Caco-2 (cell line): ENCODE results near the gene IGSF6. TPM values are rescaled to one million over a fixed set of nuclear protein-coding genes. Genes with fewer than 3 reads are reported as not detected.

Experiments used
- BruUV-seq: library from RNA; stranded (reverse); fragments of 400-500 nt; replicated peaks from 2 replicates; lab custom pipeline; 2021; lab: Mats Ljungman, UMichigan
- CTCF ChIA-PET: fragments of 300-600 bp; sonication (Branson Sonifier 250); formaldehyde crosslinking; loops from one replicate; lab custom pipeline; 2022; ENCODE audit warnings: antibody characterized with exemption; lab: Charles Lee
- POLR2A ChIA-PET: fragments of 300-600 bp; sonication (Branson Sonifier 250); formaldehyde crosslinking; loops from one replicate; lab custom pipeline; 2022; ENCODE audit warnings: antibody characterized with exemption; lab: Charles Lee
- DNase-seq, 2 experiments: peaks; one replicate each; pipeline versions ENCODE4 v3.0.0 to v3.0.0-alpha.2; 2020 to 2022
- H3K27me3 ChIP-seq: replicated peaks from 2 replicates; pipeline ENCODE4 v1.6.0; 2011; ENCODE audit warnings: low read length; ENCODE audit not compliant: control insufficient read depth, insufficient read depth
- H3K36me3 ChIP-seq: 2 replicates; pipeline ENCODE4 v1.5.1; 2011; ENCODE audit warnings: low read length; ENCODE audit not compliant: control insufficient read depth, insufficient read depth
- H3K4me1 ChIP-seq: fragments of 250-450 bp; sonication (Bioruptor Pico); 2 replicates; pipeline ENCODE4 v1.5.1; 2020; ENCODE audit warnings: mild to moderate bottlenecking
- H3K4me3 ChIP-seq: 2 replicates; pipeline ENCODE4 v1.5.1; 2011; ENCODE audit warnings: low read depth, mild to moderate bottlenecking, control low read depth, low read length
- H3K9me3 ChIP-seq: fragments of 250-450 bp; sonication (Bioruptor Pico); 2 replicates; pipeline ENCODE4 v1.5.1; 2020; ENCODE audit warnings: mild to moderate bottlenecking, moderate library complexity
- H3K27ac Mint-ChIP-seq: one replicate; pipeline ENCODE4 v1.8.0; 2022; ENCODE audit warnings: mixed read lengths; ENCODE audit not compliant: unreplicated experiment
- H3K27me3 Mint-ChIP-seq: one replicate; pipeline ENCODE4 v1.8.0; 2022; ENCODE audit warnings: mixed read lengths; ENCODE audit not compliant: insufficient read depth, unreplicated experiment
- H3K36me3 Mint-ChIP-seq: one replicate; pipeline ENCODE4 v1.8.0; 2022; ENCODE audit warnings: mild to moderate bottlenecking, mixed read lengths; ENCODE audit not compliant: insufficient read depth, unreplicated experiment
- H3K4me1 Mint-ChIP-seq: one replicate; pipeline ENCODE4 v1.8.0; 2022; ENCODE audit warnings: low read depth, mixed read lengths; ENCODE audit not compliant: unreplicated experiment
- H3K4me3 Mint-ChIP-seq: one replicate; pipeline ENCODE4 v1.8.0; 2022; ENCODE audit warnings: mild to moderate bottlenecking, moderate library complexity, mixed read lengths; ENCODE audit not compliant: unreplicated experiment
- H3K9me3 Mint-ChIP-seq: one replicate; pipeline ENCODE4 v1.8.0; 2022; ENCODE audit warnings: mixed read lengths; ENCODE audit not compliant: unreplicated experiment
- CTCF ChIP-seq, 2 experiments: fragments of 200-600 bp in 1 of 2; IDR thresholded peaks; 1 replicate in 1 of 2; 2 replicates in 1 of 2; pipeline versions ENCODE4 v1.5.1 to v1.8.0; 2011 to 2022; ENCODE audit warnings: antibody characterized with exemption in 1 of 2, control low read depth in 1 of 2, inconsistent platforms in 1 of 2, low read depth in 1 of 2, low read length in 1 of 2, mild to moderate bottlenecking in 1 of 2, moderate library complexity in 1 of 2; ENCODE audit not compliant: insufficient read depth in 1 of 2, severe bottlenecking in 1 of 2, unreplicated experiment in 1 of 2
- intact Hi-C: fragments of 100-400 bp; cut with micrococcal nuclease; formaldehyde crosslinking; loops from one replicate; pipeline ENCODE4 v1.10.0; 2022; ENCODE audit not compliant: unreplicated experiment
- total RNA-seq: library from RNA; stranded (reverse); gene quantifications from 2 replicates; pipeline ENCODE4 v1.2.3, GENCODE V29; 2022

The IGSF6 gene
- total RNA-seq, 1 experiment from 2014 or later = not detected

GRCh38 chr16:21656795-21657768, 4.7 kb upstream of the IGSF6 start:
- peak; percentile 50 to 69 for TF ChIP-seq CTCF (IDR thresholded peaks at IDR 0.05; ENCODE audit: insufficient read depth in 1 of 2, low read depth in 1 of 2, low read length in 1 of 2, severe bottlenecking in 1 of 2, unreplicated experiment in 1 of 2)
- no peaks in the 10 kb centered on the region for H3K9me3 Mint-ChIP-seq
- Histone ChIP-seq H3K36me3 (no peaks in the 10 kb centered on the region), H3K27me3 (no peaks in the 10 kb centered on the region), H3K4me3 (no peak overlapping the region), H3K9me3 (no peaks in the 10 kb centered on the region), H3K4me1 (no peaks in the 10 kb centered on the region)
- ChIA-PET CTCF (interaction anchor here (0.6 to 1.3 kb wide), 7 partner anchors 9 to 145 kb away, joined by 3 to 7 read pairs (median 3); no protein-coding TSS in a partner anchor), POLR2A (no interaction called here)
- no peaks in the 10 kb centered on the region for H3K4me1 Mint-ChIP-seq
- DNase-seq = peak in 1 of 2 experiments; percentile 38
- H3K27me3 Mint-ChIP-seq = no peaks in the 10 kb centered on the region
- BruUV-seq = no TSS peak
- no peaks in the 10 kb centered on the region for H3K36me3 Mint-ChIP-seq
- no peak overlapping the region for H3K27ac Mint-ChIP-seq
- intact Hi-C loops = loop anchor here (1.0 kb wide), 1 partner anchor 51 kb away; no protein-coding TSS in a partner anchor
- H3K4me3 Mint-ChIP-seq = no peak overlapping the region

DNA sequence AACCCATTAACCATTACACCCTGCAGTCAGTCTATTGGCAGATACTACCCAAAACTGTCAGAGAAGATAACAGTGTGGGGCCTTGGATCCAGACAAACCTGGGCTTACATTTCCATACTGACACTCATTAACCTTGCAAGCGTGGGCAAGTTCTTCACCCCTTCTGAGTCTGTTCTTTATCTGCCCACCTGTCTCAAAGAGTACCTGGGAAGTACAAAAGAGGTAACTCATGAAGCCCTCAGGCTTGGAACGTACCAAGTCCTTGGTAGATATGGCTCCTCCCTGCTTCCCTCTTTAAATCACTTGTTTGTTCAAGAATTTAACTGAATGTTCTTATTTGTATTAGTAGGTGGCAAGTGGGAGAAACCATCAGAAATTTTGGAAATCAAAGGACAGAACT, 2.5 kb upstream of the IGSF6 start:
- no peaks in the 10 kb centered on the region for H3K27me3 ChIP-seq
- no peak for DNase-seq
- H3K9me3 ChIP-seq = no peaks in the 10 kb centered on the region
- H3K36me3 ChIP-seq = no peaks in the 10 kb centered on the region
- BruUV-seq = no TSS peak
- Mint-ChIP-seq H3K4me1 (no peaks in the 10 kb centered on the region), H3K36me3 (no peaks in the 10 kb centered on the region), H3K4me3 (no peak overlapping the region), H3K27ac (no peak overlapping the region), H3K27me3 (no peaks in the 10 kb centered on the region), H3K9me3 (no peaks in the 10 kb centered on the region)
- no peak overlapping the region for H3K4me3 ChIP-seq
- H3K4me1 ChIP-seq = no peaks in the 10 kb centered on the region
- TF ChIP-seq CTCF (IDR thresholded peaks at IDR 0.05; ENCODE audit: insufficient read depth in 1 of 2, low read depth in 1 of 2, low read length in 1 of 2, severe bottlenecking in 1 of 2, unreplicated experiment in 1 of 2) = no peak
- ChIA-PET POLR2A (no interaction called here), CTCF (no interaction called here)
- intact Hi-C loops = no loop called here

GRCh38 chr16:21654466-21654865, 2.1 kb upstream of the IGSF6 start:
- H3K4me1 ChIP-seq = no peaks in the 10 kb centered on the region
- H3K4me3 ChIP-seq = no peak overlapping the region
- H3K36me3 Mint-ChIP-seq = no peaks in the 10 kb centered on the region
- intact Hi-C loops = no loop called here
- H3K4me3 Mint-ChIP-seq = no peak overlapping the region
- no peak for DNase-seq
- no peaks in the 10 kb centered on the region for H3K9me3 Mint-ChIP-seq
- ChIA-PET POLR2A (no interaction called here), CTCF (no interaction called here)
- no peaks in the 10 kb centered on the region for H3K27me3 Mint-ChIP-seq
- no peaks in the 10 kb centered on the region for H3K36me3 ChIP-seq
- no TSS peak for BruUV-seq
- no peaks in the 10 kb centered on the region for H3K4me1 Mint-ChIP-seq
- no peaks in the 10 kb centered on the region for H3K9me3 ChIP-seq
- H3K27ac Mint-ChIP-seq = no peak overlapping the region
- no peaks in the 10 kb centered on the region for H3K27me3 ChIP-seq
- no peak for TF ChIP-seq CTCF (IDR thresholded peaks at IDR 0.05; ENCODE audit: insufficient read depth in 1 of 2, low read depth in 1 of 2, low read length in 1 of 2, severe bottlenecking in 1 of 2, unreplicated experiment in 1 of 2)
